Stimulated activated CD8-positive, alpha-beta memory T cell treated with anti-CD3 and anti-CD28 coated beads, Interleukin-7, amount 100 ng/mL, for 24 hours (primary cell): ENCODE results near the gene HMG20A.

Experiments
- DNase-seq: peaks from one replicate; pipeline ENCODE4 v3.0.0-alpha.2; 2020; ENCODE audit warnings: low read depth

HMG20A gene

DNA sequence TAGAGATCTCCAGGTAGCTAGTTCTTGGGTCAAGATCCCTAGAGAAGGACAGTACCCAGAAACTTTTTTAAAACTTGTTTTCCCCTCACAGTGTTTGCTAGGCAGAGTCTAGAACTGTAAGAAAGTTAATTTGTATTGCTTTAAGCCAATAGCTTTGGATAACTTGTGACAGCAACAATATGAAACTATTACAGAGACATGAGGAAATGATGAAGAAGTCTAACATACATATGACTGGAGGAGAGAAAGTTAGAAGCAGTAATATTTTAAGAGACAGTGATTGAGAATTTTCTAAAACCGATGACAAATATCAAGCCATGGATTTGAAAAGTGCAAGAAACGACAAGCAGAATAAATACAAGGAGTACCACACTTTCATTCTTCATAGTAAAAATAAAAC, 10.0 kb downstream of the HMG20A start:
- no peak for DNase-seq

DNA sequence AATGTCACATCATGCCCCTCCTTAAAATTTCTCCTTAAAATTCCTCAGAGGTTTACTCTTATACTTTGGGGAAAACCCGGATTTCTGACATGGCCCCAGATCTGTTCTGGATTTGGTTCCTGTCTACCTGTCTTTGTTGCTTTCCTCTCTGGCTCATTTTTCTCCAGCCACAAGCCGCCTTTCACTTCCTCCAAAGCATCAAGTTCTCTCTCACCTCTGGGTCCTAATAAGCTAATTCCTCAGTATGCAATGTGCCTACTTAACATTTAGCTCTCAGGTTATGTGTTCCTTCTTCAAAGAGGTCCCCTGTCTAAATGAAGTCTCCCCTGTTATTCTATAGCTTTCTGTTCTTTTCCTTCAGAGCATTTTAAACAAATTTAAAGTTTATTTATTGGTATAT, 16.1 kb downstream of the HMG20A start:
- no peak for DNase-seq

DNA sequence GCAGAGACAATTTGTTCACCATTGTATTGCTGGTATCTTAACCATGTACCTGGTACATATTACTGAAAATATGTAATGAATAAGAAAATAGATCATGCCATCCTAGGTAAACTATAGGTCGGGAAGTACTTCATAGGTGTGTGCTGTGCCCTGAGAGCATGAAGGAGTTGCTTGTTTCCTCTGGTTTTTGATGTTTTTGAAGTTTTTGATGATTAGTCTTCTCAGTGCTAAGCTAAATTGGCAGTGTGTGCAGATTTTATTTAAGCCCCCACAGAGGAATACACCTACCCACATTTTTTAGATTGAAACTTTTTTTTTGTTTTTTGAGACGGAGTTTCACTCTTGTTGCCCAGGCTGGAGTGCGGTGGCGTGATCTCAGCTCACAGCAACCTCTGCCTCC, 16.6 kb downstream of the HMG20A start:
- no peak for DNase-seq

DNA sequence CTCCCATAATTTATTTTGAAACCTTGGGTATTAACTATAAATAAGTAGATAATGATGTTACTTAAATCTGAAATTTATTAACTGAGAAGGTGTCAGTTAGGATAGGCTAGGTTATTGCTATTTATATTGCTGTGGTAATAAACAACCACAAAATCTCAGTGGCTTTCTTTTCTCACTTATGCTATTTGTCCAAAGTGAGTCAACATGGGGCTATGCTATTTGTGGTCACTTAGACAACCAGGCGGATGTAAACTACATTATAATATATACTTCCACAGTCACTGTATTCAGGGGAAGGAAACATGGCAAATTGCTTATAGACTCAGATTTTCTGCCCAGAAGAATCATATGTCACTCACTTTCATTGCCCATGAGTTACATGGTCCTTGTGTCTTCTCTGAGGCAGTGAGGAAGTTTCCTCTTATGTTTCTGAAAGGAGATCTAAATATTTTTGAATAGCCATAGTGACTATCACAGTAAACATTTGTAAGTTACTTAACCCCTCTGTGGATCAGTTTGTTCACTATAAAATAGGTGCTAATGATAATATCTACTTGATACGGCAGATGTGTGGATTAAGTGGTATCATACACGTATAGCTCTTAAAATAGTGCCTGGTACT, 19.8 kb downstream of the HMG20A start:
- DNase-seq = no peak

DNA sequence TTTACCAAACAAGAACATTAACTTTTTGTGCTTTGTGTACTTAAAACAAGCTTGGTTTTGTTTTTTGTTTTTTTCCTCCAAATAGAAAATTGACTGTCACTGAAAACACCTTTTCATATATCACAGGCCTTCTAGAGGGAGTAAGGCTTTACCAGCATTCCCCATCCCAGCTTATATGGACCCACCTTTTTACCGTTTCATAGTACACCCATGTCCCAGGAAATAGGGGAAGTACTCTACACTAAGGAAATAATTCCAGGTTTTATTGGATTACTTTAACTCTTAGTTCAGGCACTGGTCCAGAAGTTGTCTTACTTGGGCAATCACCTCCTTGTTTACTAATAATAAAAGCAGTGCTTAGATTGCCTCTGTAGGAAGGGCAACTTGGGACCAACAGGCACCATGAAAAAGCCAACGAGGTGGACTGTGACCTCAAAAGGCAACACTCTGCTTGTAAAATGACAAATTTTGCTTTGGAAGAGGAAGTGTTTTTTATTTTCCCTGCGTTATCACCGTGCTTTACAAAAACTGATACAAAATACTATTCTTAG, 26.2 kb downstream of the HMG20A start:
- no peak for DNase-seq

DNA sequence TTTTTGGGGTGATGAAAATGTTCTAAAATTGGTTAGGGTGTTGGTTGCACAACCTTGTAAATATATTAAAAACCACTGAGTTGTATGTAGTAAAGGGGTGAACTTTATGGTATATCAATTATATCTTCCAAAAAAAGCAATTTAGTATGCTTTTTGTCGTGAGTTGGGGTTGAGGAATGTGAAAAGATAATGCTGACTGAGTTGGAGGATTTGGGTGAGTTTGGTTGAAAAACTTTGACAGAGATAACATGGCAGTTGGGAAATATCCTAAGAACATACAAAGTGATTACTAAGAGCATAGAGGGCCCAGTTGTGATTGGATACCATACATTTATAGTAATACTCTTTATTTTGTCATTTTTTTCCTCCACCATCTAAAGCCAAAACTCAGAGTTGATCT, 33.6 kb downstream of the HMG20A start:
- no peak for DNase-seq

DNA sequence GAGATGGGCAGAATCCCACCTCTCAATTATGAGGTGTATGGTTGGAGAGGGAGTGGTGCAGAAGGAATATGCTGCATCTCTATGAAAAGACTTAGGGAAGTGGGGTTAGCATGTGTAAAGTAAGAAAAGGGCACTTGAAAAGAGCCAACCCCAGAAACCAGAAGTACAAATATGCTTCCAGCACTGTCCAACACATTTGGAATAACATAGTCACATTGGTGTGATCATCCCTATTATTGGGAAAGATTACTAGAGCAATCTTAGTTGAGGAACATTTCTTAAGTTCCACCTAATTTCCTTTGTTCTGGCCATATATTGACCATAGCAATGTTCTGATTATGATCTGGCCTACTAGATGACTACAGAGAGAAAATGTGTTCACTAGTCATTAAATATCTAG, 34.3 kb downstream of the HMG20A start:
- no peak for DNase-seq

DNA sequence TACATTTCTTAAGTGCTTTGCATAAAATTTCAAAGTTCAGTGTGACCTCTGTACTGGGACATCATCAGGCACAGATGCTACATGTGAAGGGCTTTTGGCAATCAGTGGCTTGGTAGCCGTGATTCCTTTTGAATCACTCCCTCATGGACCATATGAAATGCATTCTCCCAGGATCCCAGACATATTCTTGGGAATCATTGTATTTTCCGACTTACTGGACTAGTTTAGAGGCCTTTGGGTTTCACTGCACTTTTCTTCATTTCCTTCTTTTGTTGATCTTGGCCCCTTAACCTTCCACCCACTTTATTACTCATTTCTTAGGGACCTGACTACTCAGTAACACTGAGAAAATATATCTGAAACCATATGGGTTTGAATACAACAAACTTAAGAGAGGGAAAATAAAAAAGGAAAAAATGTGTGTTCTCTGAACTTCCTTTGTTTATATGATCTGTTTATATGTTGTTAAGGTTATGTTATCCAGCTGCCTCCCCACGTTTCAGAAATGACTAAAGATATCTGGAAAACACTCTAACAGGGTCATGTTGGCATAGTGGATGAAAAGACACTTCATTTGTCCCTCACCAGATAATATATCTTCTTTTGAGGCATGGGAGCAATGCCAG, 35.1 kb downstream of the HMG20A start:
- DNase-seq = no peak

DNA sequence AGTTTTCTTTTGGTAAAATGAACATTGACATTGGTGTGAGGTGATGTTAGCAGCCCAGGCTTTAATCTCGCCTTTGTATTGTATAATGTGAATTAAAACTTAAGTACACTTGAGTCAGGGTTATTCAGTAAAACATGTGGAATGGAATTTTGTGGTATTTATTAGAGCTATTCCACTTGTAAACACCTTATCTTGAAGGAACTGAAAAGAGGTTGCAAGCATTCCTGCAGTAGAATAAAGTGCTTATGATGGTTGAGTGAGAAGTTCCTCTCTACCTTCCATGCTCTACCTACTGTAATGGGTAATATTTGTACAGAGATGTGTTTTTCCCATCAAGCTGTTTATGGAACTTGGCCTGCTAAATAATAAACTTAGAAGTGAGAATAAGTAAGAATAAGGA, 36.1 kb downstream of the HMG20A start:
- no peak for DNase-seq

DNA sequence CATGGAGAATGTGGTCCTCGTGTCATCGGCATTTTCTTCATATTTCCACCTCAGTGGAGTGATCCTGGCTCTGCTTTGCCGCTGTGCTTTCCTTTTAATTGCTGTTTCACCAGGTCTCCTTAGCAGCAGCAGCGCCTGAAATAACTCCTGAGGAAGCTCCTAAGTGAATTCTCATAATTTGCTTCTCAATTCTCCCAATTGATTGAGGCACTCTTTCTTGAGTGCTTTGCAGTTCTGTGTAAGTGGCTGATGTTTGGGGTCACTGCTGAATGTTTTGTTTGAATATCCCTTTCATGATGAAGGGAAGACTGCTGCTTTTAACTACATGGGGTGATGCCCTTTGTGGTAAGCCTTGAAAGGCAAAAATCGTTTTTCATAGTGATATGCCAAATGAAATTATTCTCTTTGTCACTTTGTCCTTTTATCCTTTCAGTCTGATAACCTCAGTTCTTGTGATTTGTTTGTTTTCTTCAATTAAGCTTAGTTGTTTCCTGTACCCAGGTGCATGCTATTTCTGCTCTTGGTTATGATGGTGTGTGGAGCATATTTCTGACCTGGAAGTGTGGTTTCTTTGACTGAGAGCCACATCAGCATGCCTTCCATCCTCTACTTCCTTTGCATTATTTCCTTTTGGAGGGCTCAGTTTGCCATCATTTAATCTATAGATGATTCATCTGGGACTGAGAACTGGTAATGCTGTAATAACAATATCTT, 36.7 kb downstream of the HMG20A start:
- no peak for DNase-seq

DNA sequence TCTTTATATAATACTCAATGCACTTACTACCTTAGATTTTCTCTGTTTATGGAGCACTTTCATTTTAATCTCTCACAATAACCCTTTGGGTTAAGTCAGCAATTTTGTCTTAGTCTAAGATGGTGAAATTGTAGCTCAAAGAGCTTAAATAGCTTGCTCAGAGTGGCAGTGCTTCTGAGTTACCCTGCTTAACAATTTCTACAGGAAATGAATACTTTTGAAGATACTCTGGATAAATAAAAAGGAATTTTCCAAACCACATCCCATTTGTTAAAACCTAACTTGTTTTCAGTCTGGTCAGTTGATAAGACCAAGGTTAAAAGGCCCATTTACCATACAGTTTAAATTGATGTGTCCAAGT, 37.2 kb downstream of the HMG20A start:
- DNase-seq = no peak

DNA sequence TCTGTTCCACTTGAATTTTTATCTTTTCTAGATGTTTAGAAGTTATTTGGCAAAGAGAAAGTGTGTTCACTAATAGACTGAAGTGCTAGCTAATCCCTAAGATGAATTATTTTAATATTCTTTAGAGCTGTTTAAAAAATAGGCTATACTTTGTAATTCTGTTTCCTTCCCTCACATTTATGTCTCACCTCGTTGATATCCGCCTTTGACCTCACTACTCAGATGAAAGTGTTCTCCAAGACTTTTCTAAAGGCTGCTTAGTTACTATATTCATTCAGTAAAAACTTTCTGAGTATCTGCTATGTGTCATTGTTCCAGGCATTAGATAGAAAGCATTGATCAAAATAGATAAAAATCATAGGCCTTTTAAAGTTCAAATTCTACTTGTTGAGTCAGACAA, 38.3 kb downstream of the HMG20A start:
- no peak for DNase-seq

DNA sequence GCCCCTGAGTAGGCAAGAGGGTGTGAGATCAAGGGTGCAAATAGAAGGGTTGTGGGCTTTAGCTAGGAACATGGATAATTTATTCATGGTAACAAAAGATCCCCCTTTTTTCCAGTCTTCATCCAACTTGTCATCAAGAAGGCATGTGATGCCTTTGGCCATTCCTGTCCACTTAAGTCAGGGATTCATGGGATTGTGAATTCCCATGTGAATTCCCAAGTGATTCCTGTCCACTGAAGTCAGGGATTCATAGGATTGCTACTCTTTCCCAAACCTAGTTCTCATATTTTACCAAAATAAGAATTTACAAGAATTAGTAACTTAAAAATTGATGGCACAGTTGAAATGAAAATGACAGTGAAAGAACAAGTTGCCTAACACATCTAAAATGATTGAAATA, 40.8 kb downstream of the HMG20A start:
- DNase-seq = no peak

DNA sequence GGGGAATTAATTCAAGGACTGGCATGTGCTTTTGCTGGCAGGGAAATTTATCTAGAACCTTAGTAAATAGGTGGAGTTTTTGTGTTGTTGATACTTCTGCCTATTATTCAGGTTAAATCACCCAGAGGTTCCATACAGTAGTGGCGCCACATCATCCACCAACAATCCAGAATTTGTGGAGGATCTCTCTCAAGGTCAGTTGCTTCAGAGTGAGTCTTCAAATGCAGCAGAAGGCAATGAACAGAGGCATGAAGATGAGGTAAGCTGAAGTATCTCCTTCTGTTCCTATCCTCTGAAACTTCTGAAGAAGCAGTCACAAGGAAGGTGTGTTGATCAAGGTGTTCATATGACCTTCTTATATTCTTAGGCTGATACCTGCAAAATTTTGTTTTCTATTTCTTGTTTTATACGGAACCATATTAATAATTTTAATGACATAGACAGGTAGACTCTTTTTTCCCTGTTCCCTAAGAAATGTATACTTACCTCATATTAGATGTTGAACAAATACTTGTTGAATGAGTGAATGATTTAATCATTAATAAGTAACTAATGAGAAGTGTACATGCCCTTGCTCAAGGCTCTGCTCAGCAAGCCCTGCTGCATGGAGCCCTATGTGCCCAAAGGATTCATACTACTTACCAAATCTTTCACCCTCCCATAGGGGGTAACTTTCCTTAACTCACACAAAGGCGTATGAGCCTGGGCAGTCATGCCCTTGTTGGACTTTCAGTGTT, 43.6 kb downstream of the HMG20A start:
- no peak for DNase-seq

DNA sequence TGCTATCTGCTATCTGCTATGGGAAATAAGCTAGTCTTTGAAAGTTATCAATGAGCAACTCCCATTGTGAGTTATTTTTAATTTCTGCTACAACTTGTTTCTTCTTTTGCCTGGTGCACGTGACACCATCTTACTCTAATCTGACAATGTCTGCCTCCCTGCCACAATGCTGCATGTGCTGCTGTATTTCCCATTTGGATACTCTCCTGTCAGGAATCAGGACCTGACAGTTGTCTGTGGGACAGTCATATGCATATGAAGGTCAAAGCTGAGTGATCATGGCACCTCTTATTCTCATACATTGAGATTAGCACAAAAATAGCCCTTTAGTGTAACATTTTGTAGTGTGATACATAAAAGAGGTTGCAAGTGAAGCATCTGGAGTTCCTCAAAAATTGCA, 45.8 kb downstream of the HMG20A start:
- no peak for DNase-seq

DNA sequence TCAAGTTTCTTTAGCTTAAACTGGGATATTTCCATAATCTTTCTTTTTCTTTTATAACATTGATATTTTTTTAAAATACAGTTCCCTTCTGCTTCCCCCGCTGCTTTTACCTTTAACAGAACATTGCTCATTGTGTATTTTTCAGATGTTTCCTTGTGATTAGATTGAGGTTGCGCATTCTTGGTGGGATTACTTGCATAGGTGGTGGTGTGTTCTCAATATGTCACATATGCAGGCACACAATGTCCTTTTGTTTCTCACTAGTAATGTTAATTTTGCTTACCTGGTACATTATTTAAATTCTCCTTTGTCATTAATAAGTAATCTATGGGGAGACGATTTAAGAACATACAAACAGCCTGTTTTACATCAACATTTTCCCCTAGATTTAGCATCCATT, 48.2 kb downstream of the HMG20A start:
- no peak for DNase-seq

DNA sequence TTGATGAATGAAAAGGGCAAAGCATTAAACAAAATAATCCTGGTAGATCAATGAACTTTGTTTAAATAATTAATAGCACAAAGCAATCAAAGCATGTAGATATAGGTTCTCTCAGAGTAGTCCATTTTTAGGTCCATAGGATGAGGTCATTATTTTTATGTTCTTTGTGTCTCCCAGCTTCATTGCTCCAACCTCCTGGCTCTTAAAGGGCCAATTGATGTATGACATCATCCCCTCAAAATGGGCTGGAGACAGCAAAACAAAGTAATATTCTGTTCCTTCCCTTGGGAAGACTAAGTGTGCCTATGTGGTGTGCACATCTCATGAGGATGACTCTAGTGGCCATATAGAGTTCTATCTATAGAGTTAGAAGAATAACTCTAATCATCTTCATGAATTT, 49.5 kb downstream of the HMG20A start:
- DNase-seq = no peak

DNA sequence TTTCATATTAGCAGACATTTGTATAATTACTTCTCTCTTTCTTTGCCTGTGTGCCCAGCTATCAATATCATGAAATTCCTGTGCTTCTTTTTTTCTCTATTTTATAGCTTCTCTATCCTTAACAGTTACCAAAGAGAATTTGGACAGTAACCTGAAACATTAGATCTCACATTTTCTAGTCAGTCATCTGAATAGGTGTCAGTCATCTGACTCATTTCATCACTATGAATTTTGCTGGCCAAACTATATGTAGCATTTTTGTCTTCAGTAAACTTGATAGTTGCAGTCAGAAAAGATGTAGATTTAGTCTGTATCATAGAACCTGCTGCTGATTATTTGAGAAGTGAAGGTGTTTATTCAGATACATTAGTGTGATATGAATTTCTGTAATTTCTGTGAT, 52.6 kb downstream of the HMG20A start:
- no peak for DNase-seq

DNA sequence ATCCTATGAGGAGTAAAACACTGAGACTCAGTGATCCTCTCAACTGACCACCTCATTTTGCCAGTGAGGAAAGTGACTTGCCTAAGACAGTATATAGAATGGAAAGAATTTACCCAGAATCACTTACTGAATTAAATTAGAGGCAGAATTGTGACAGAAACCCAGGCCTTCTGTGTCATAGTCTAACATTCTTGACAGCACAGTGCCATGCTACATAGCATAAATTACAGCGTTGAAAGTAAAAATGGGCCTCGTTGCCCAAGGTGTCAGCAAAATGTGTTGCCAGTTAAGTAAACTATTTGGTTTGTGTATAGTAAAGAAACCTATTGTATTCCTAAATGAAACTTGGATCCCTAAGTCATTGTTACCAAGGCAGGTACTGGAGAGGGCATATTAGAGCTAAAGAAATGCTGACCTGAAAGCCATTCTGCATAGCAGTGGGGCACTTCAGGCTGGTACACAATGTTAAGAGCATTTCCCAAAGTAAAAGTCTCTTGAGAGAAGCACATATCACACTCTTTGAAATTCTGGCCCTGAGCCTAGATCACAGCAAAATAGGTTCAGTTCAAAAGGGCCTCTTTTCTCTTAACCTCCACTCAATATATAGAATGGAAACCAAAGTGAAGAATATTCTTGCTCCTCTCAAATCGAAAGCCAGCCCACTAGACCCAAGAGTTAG, 53.8 kb downstream of the HMG20A start:
- DNase-seq = no peak

DNA sequence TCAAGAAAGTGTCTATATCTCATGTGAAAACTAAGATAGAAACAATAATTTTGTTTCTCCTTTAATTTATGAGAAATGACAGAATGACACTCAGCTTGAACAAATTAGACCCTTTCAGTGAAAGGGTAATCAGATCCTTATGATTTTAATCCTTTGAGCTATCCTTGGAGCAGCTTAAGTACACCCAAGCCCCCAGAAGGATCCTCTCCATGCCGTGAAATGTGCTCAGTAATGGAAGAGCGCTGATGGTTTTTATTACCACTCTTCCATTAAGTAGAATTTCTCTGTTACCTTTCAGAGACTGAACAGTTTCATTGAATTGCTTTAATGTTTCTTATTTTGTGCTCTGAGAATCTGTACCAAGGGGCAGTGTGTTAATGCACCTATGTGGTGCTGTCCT, 54.3 kb downstream of the HMG20A start:
- DNase-seq = no peak

DNA sequence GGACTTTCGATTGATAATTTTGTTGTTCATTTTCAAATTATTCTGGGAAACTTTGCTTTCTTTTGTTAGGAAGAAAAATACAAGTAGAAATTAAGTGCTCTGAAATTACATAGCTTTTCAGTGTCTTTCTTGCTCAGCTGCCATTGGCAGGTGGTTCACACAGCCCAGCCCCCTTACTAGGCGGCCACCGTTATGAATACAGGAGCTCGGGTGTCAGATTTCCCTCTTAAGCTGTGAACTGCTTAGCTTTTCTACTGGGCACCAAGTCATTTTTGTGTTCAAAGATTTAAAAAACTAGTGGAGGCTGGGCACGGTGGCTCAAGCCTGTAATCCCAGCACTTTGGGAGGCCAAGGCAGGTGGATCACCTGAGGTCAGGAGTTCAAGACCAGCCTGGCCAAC, 55.2 kb downstream of the HMG20A start:
- DNase-seq = no peak

DNA sequence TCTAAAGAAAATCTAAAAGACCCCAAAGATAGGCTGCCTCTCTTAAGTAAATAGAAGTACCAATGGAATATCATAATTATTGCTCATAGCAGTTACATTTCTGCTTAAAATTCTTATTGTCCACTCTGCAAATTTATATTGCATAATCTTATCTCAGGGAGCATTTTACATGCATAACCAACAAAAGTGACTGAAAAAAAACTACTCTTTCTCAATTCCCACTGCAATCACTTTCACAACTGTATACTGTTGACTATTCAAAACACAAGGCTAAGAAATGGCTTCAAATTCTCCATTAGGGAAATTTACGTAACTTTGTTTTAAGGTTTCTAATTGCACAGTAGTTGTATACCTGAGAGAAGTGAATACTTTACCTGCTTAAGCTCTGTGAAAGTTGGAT, 56.3 kb downstream of the HMG20A start:
- DNase-seq = no peak
